ENCODE measurements around the gene GLTPD2. TPM values are rescaled to one million over a fixed set of nuclear protein-coding genes. Genes with fewer than 3 reads are reported as not detected.

GLTPD2 gene
- total RNA-seq, 1 experiment from 2014 or later = 15.6 TPM

- BruUV-seq (replicated peaks) = no TSS peak
- ChIA-PET CTCF (no interaction called here), POLR2A (interaction anchor here (0.6 kb wide), 1 partner anchor 77 kb away, joined by 4 read pairs; no protein-coding TSS in a partner anchor)
- Mint-ChIP-seq H3K4me1 (ENCODE audit: low read depth, unreplicated experiment) (peaks cover 6% of the 10 kb centered on the region), H3K9me3 (ENCODE audit: unreplicated experiment) (no peaks in the 10 kb centered on the region), H3K27me3 (ENCODE audit: insufficient read depth, unreplicated experiment) (no peaks in the 10 kb centered on the region), H3K4me3 (ENCODE audit: unreplicated experiment) (peak within 1 kb of the TSS; percentile 99), H3K36me3 (ENCODE audit: insufficient read depth, unreplicated experiment) (peaks cover 17% of the 10 kb centered on the region), H3K27ac (ENCODE audit: unreplicated experiment) (peak within 1 kb of the TSS; percentile 95)
- no peaks in the 10 kb centered on the region for H3K9me3 ChIP-seq
- peaks cover 13% of the 10 kb centered on the region for H3K4me1 ChIP-seq
- H3K36me3 ChIP-seq (ENCODE audit: control insufficient read depth, insufficient read depth, low read length) = no peaks in the 10 kb centered on the region
- TF ChIP-seq CTCF (IDR thresholded peaks at IDR 0.05; ENCODE audit: insufficient read depth in 1 of 2, low read depth in 1 of 2, low read length in 1 of 2, severe bottlenecking in 1 of 2, unreplicated experiment in 1 of 2) = no peak
- peak within 1 kb of the TSS; percentile 78 for H3K4me3 ChIP-seq (ENCODE audit: low read depth, low read length)
- peak; percentile 81 to 85 for DNase-seq
- no peaks in the 10 kb centered on the region for H3K27me3 ChIP-seq (replicated peaks; ENCODE audit: control insufficient read depth, insufficient read depth, low read length)
- intact Hi-C loops (cut with micrococcal nuclease; ENCODE audit: unreplicated experiment) = no loop called here
Observed at GRCh38 chr17:4833178-4833940, 44.6 kb downstream of the GLTPD2 start, which contains the start of gene MINK1. Gene MINK1, plus strand, starts transcription at chr17:4833340. Its CDS starts 244 bp downstream, at chr17:4833584.

GRCh38 chr17:4833941-4834680, 45.3 kb downstream of the GLTPD2 start:
- Mint-ChIP-seq H3K9me3 (ENCODE audit: unreplicated experiment) (no peaks in the 10 kb centered on the region), H3K4me3 (ENCODE audit: unreplicated experiment) (peak overlapping the region; percentile 99), H3K27ac (ENCODE audit: unreplicated experiment) (peak overlapping the region; percentile 82), H3K27me3 (ENCODE audit: insufficient read depth, unreplicated experiment) (no peaks in the 10 kb centered on the region), H3K36me3 (ENCODE audit: insufficient read depth, unreplicated experiment) (peaks cover 17% of the 10 kb centered on the region), H3K4me1 (ENCODE audit: low read depth, unreplicated experiment) (peaks cover 6% of the 10 kb centered on the region)
- H3K27me3 ChIP-seq (replicated peaks; ENCODE audit: control insufficient read depth, insufficient read depth, low read length) = no peaks in the 10 kb centered on the region
- DNase-seq = peak in 1 of 2 experiments; percentile 13
- BruUV-seq (replicated peaks) = TSS peak; percentile 48
- TF ChIP-seq CTCF (IDR thresholded peaks at IDR 0.05; ENCODE audit: insufficient read depth in 1 of 2, low read depth in 1 of 2, low read length in 1 of 2, severe bottlenecking in 1 of 2, unreplicated experiment in 1 of 2) = no peak
- intact Hi-C loops (cut with micrococcal nuclease; ENCODE audit: unreplicated experiment) = no loop called here
- no peaks in the 10 kb centered on the region for H3K36me3 ChIP-seq (ENCODE audit: control insufficient read depth, insufficient read depth, low read length)
- peaks cover 13% of the 10 kb centered on the region for H3K4me1 ChIP-seq
- H3K4me3 ChIP-seq (ENCODE audit: low read depth, low read length) = peak overlapping the region; percentile 78
- ChIA-PET POLR2A (no interaction called here), CTCF (no interaction called here)
- H3K9me3 ChIP-seq = no peaks in the 10 kb centered on the region

GRCh38 chr17:4834681-4835020, 45.9 kb downstream of the GLTPD2 start:
- Histone ChIP-seq H3K36me3 (ENCODE audit: control insufficient read depth, insufficient read depth, low read length) (no peaks in the 10 kb centered on the region), H3K27me3 (replicated peaks; ENCODE audit: control insufficient read depth, insufficient read depth, low read length) (no peaks in the 10 kb centered on the region), H3K4me1 (peaks cover 13% of the 10 kb centered on the region), H3K9me3 (no peaks in the 10 kb centered on the region), H3K4me3 (ENCODE audit: low read depth, low read length) (peak overlapping the region; percentile 78)
- Mint-ChIP-seq H3K36me3 (ENCODE audit: insufficient read depth, unreplicated experiment) (peaks cover 17% of the 10 kb centered on the region), H3K4me1 (ENCODE audit: low read depth, unreplicated experiment) (peaks cover 6% of the 10 kb centered on the region), H3K27ac (ENCODE audit: unreplicated experiment) (peak overlapping the region; percentile 82), H3K9me3 (ENCODE audit: unreplicated experiment) (no peaks in the 10 kb centered on the region), H3K27me3 (ENCODE audit: insufficient read depth, unreplicated experiment) (no peaks in the 10 kb centered on the region), H3K4me3 (ENCODE audit: unreplicated experiment) (peak overlapping the region; percentile 99)
- POLR2A ChIA-PET = no interaction called here
- CTCF ChIA-PET = no interaction called here
- TF ChIP-seq CTCF (IDR thresholded peaks at IDR 0.05; ENCODE audit: insufficient read depth in 1 of 2, low read depth in 1 of 2, low read length in 1 of 2, severe bottlenecking in 1 of 2, unreplicated experiment in 1 of 2) = no peak
- BruUV-seq (replicated peaks) = no TSS peak
- DNase-seq = no peak
- intact Hi-C loops (cut with micrococcal nuclease; ENCODE audit: unreplicated experiment) = no loop called here
